NCI-H2196 (cell line): ENCODE measurements around the gene CENPP.

Experiments
- DNase-seq: peaks from one replicate; lab custom pipeline; 2025; ENCODE audit not compliant: unreplicated experiment; lab: John Stamatoyannopoulos, UW

CENPP gene

GRCh38 chr9:92422611-92423338, 97.0 kb downstream of the CENPP start:
- DNase-seq: no peak

GRCh38 chr9:92423612-92424011, 97.9 kb downstream of the CENPP start:
- DNase-seq: no peak

GRCh38 chr9:92424340-92424739, 98.6 kb downstream of the CENPP start, which contains the start of gene OMD:
Gene OMD, minus strand, starts transcription at chr9:92424471. Its CDS starts 6,913 bp downstream, at chr9:92417558.
- DNase-seq: no peak

- DNase-seq: no peak
Observed at GRCh38 chr9:92425474-92425873, 99.7 kb downstream of the CENPP start.

GRCh38 chr9:92426501-92427145, 100.9 kb downstream of the CENPP start:
- DNase-seq: no peak

- no peak for DNase-seq
Observed at GRCh38 chr9:92429836-92430235, 104.1 kb downstream of the CENPP start.

- no peak for DNase-seq
Observed at GRCh38 chr9:92432350-92432749, 106.6 kb downstream of the CENPP start.

- DNase-seq: no peak
Observed at GRCh38 chr9:92432972-92433548, 107.3 kb downstream of the CENPP start.

- no peak for DNase-seq
Observed at GRCh38 chr9:92435263-92435662, 109.5 kb downstream of the CENPP start.

- peak; percentile 18 for DNase-seq
Observed at GRCh38 chr9:92438900-92439526, 113.3 kb downstream of the CENPP start.

GRCh38 chr9:92439921-92440750, 114.4 kb downstream of the CENPP start:
- DNase-seq: no peak

- no peak for DNase-seq
Observed at GRCh38 chr9:92440751-92441046, 114.9 kb downstream of the CENPP start.

- DNase-seq: no peak
Observed at GRCh38 chr9:92444841-92445240, 119.1 kb downstream of the CENPP start.

- no peak for DNase-seq
Observed at GRCh38 chr9:92446536-92446935, 120.8 kb downstream of the CENPP start.

GRCh38 chr9:92455217-92455616, 129.5 kb downstream of the CENPP start:
- DNase-seq: no peak

GRCh38 chr9:92457576-92457975, 131.8 kb downstream of the CENPP start:
- DNase-seq: no peak

- no peak for DNase-seq
Observed at GRCh38 chr9:92463387-92463786, 137.6 kb downstream of the CENPP start.

- no peak for DNase-seq
Observed at GRCh38 chr9:92463984-92464383, 138.2 kb downstream of the CENPP start.

GRCh38 chr9:92467041-92467440, 141.3 kb downstream of the CENPP start:
- no peak for DNase-seq

- no peak for DNase-seq
Observed at GRCh38 chr9:92467511-92467910, 141.8 kb downstream of the CENPP start.

- DNase-seq: no peak
Observed at GRCh38 chr9:92468206-92468605, 142.5 kb downstream of the CENPP start.
